ENCODE data around the gene ZNF337.

DNA sequence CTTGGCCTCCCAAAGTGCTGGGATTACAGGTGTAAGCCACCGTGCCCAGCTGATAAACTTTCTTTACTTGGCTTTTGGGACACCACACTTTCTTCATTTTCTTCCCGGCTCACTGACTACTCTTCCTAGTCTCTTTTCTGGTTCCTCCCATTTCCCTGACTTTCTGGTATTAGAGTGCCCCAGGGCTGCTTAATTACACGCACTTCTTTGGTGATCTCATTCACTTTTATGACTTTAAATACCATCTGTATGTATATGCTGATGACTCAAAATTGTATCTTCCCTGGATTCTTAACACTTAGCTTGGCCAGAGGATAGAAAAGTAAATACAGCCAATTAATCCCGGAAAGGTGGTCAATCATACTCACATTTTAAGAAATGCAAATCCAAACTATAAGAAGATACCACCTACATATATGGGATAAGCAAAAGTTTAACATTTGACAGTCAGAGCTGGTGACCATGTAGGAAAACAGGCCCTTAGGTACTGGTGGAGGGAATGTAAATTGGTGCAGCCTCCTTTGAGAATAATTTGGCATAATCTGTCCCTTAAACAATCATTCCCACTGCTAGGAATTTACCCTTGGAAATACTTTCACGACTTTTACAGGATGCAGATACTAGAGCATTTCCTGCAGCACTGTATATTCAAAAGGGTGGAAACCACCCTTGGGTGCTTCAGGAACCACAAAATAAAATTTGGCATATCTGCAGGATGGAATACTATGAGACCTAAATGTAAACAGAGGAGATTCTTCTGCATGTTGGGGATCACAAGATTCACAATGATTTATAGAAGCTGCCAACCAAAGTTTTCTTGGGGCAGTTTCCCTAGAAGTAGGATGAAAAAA lies 63.5 kb downstream of the ZNF337 start:
- TF ChIP-seq SNAI2 (CRISPR knock-in tag; IDR thresholded peaks at IDR 0.05) (no peak), ZC3H10 (CRISPR knock-in tag; IDR thresholded peaks at IDR 0.05) (no peak), BACH2 (CRISPR knock-in tag; IDR thresholded peaks at IDR 0.05; ENCODE audit: borderline replicate concordance) (no peak), ESRRG (CRISPR knock-in tag; IDR thresholded peaks at IDR 0.05) (no peak), ARNTL (CRISPR knock-in tag; IDR thresholded peaks at IDR 0.05; ENCODE audit: borderline replicate concordance, low read depth) (no peak), ZFP30 (CRISPR knock-in tag; IDR thresholded peaks at IDR 0.05) (no peak), GLIS3 (CRISPR knock-in tag; IDR thresholded peaks at IDR 0.05) (no peak), CSDC2 (CRISPR knock-in tag; IDR thresholded peaks at IDR 0.05) (no peak), PATZ1 (CRISPR knock-in tag; IDR thresholded peaks at IDR 0.05; ENCODE audit: borderline replicate concordance) (no peak), ZNF70 (CRISPR knock-in tag; IDR thresholded peaks at IDR 0.05) (no peak), ZFP3 (CRISPR knock-in tag; IDR thresholded peaks at IDR 0.05) (no peak), POU6F1 (CRISPR knock-in tag; IDR thresholded peaks at IDR 0.05; ENCODE audit: borderline replicate concordance, low read depth) (no peak), TOX (CRISPR knock-in tag; IDR thresholded peaks at IDR 0.05; ENCODE audit: borderline replicate concordance) (no peak)

Data from SK-N-SH treated with all-trans-retinoic acid at 6 μM for 48 hours (cell line).